22Rv1 (cell line): ENCODE measurements around the gene PCSK5.

Source experiments
- CTCF ChIP-seq: fragments of 450-650 bp; IDR thresholded peaks from 2 replicates; pipeline ENCODE4 v1.5.1; 2017; ENCODE audit warnings: mild to moderate bottlenecking
- ZFX ChIP-seq: fragments of 450-650 bp; IDR thresholded peaks from 2 replicates; pipeline ENCODE4 v1.6.1; 2017; ENCODE audit warnings: antibody characterized with exemption, borderline replicate concordance

GRCh38 chr9:76366275-76366674, 475.8 kb downstream of the PCSK5 start:
- TF ChIP-seq CTCF, result no peak
- no peak for TF ChIP-seq ZFX
